GM23338 (cell line): Measurements from ENCODE around the gene FREM3. TPM values are rescaled to one million over a fixed set of nuclear protein-coding genes. Genes with fewer than 3 reads are reported as not detected.

ENCODE experiments used
- ATAC-seq: fragments of 200-7000 bp; cut with Tn5 transposase; 3 replicates; pipeline ENCODE4 v1.9.1; 2020
- DNase-seq: peaks from one replicate; pipeline ENCODE4 v3.0.0-alpha.2; 2015; ENCODE audit warnings: low spot score
- H2AFZ ChIP-seq: fragments of 200-600 bp; sonication (generic); 2 replicates; pipeline ENCODE4 v1.8.0; 2016; ENCODE audit warnings: antibody characterized with exemption, mild to moderate bottlenecking, moderate library complexity
- H3F3A ChIP-seq: fragments of 200-600 bp; sonication (generic); replicated peaks from 2 replicates; pipeline ENCODE4 v1.8.0; 2017; ENCODE audit warnings: antibody characterized with exemption, mixed run types, low read depth
- H3K27ac ChIP-seq: fragments of 200-600 bp; sonication (generic); 2 replicates; pipeline ENCODE4 v1.6.1; 2016; ENCODE audit warnings: low read depth
- H3K27me3 ChIP-seq: fragments of 200-600 bp; sonication (generic); 2 replicates; pipeline ENCODE4 v1.8.0; 2016; ENCODE audit warnings: mild to moderate bottlenecking, mixed run types, moderate library complexity; ENCODE audit not compliant: insufficient read depth
- H3K36me3 ChIP-seq: fragments of 200-600 bp; sonication (generic); 2 replicates; pipeline ENCODE4 v1.8.0; 2016; ENCODE audit warnings: mild to moderate bottlenecking; ENCODE audit not compliant: insufficient read depth
- H3K4me1 ChIP-seq: fragments of 200-600 bp; sonication (generic); 2 replicates; pipeline ENCODE4 v1.8.0; 2016; ENCODE audit warnings: mild to moderate bottlenecking, moderate library complexity; ENCODE audit not compliant: insufficient read depth
- H3K4me2 ChIP-seq: fragments of 200-600 bp; sonication (generic); 2 replicates; pipeline ENCODE4 v1.7.1; 2017; ENCODE audit warnings: mixed run types
- H3K4me3 ChIP-seq: fragments of 200-600 bp; sonication (generic); 2 replicates; pipeline ENCODE4 v1.6.1; 2016; ENCODE audit warnings: mixed run types
- H3K79me2 ChIP-seq: fragments of 200-600 bp; sonication (generic); replicated peaks from 2 replicates; pipeline ENCODE4 v1.8.0; 2017; ENCODE audit warnings: mild to moderate bottlenecking; ENCODE audit not compliant: insufficient read depth
- H3K9me2 ChIP-seq: fragments of 200-600 bp; sonication (generic); 2 replicates; pipeline ENCODE4 v1.8.0; 2017; ENCODE audit not compliant: insufficient read depth
- H4K20me1 ChIP-seq: fragments of 200-600 bp; sonication (generic); replicated peaks from 2 replicates; pipeline ENCODE4 v1.8.0; 2017; ENCODE audit warnings: mild to moderate bottlenecking; ENCODE audit not compliant: insufficient read depth
- H3K27ac Mint-ChIP-seq: 2 replicates; pipeline ENCODE4 v1.8.0; 2020; ENCODE audit warnings: inconsistent platforms, mild to moderate bottlenecking, moderate library complexity, mixed read lengths
- H3K27me3 Mint-ChIP-seq: 3 replicates; pipeline ENCODE4 v1.8.0; 2022; ENCODE audit warnings: low read depth, mild to moderate bottlenecking, moderate library complexity, mixed read lengths, inconsistent platforms; ENCODE audit not compliant: insufficient read depth, poor library complexity
- H3K36me3 Mint-ChIP-seq: 3 replicates; pipeline ENCODE4 v1.8.0; 2021; ENCODE audit warnings: low read depth, mild to moderate bottlenecking, inconsistent platforms, moderate library complexity, mixed read lengths
- H3K4me1 Mint-ChIP-seq: 3 replicates; pipeline ENCODE4 v1.8.0; 2020; ENCODE audit warnings: mild to moderate bottlenecking, inconsistent platforms, mixed read lengths
- H3K4me3 Mint-ChIP-seq: 3 replicates; pipeline ENCODE4 v1.8.0; 2021; ENCODE audit warnings: moderate library complexity, mild to moderate bottlenecking, inconsistent platforms, mixed read lengths
- H3K9me3 Mint-ChIP-seq: 3 replicates; pipeline ENCODE4 v1.8.0; 2020; ENCODE audit warnings: moderate library complexity, mild to moderate bottlenecking, inconsistent platforms, mixed read lengths
- EZH2 ChIP-seq: fragments of 200-600 bp; sonication (generic); IDR thresholded peaks from one replicate; pipeline ENCODE4 v1.8.0; 2017; ENCODE audit warnings: antibody characterized with exemption, mild to moderate bottlenecking, low read depth; ENCODE audit not compliant: unreplicated experiment
- EZH2phosphoT487 ChIP-seq: fragments of 200-600 bp; sonication (generic); IDR thresholded peaks from one replicate; pipeline ENCODE4 v1.8.1; 2018; ENCODE audit warnings: antibody characterized with exemption; ENCODE audit not compliant: unreplicated experiment
- JUNB ChIP-seq: IDR thresholded peaks from one replicate; pipeline ENCODE4 v1.6.1; 2016; ENCODE audit warnings: antibody characterized with exemption; ENCODE audit not compliant: unreplicated experiment
- NANOG ChIP-seq: IDR thresholded peaks from 2 replicates; pipeline ENCODE4 v1.6.1; 2016; ENCODE audit warnings: antibody characterized with exemption, borderline replicate concordance
- POLR2AphosphoS5 ChIP-seq: IDR thresholded peaks from 2 replicates; pipeline ENCODE4 v1.6.1; 2016; ENCODE audit warnings: antibody characterized with exemption, low read depth
- STAT1 ChIP-seq: IDR thresholded peaks from one replicate; pipeline ENCODE4 v1.6.1; 2016; ENCODE audit warnings: antibody characterized with exemption; ENCODE audit not compliant: unreplicated experiment
- ZNF114 ChIP-seq: fragments of 250-450 bp; sonication (Bioruptor Pico); IDR thresholded peaks from 2 replicates; pipeline ENCODE4 v1.5.0; 2020; ENCODE audit warnings: mild to moderate bottlenecking, moderate library complexity
- polyA plus RNA-seq: library from polyadenylated mRNA; unstranded; fragments of >200 nt; fragmentation: Nextera tagmentation; extraction: Ambion mirVana; gene quantifications from 2 replicates; pipeline ENCODE4 v1.2.1, GENCODE V29; 2016
- total RNA-seq: library from RNA; depleted of rRNA; stranded (reverse); fragments of >200 nt; shearing (Covaris generic); gene quantifications from 2 replicates; pipeline ENCODE4 v1.2.3, GENCODE V29; 2014
- TF ChIP-seq, protein P1 (sequence below): fragments of 250-450 bp; sonication (Bioruptor Pico); IDR thresholded peaks from 2 replicates; pipeline ENCODE4 v1.5.0; 2020; ENCODE audit warnings: mild to moderate bottlenecking, moderate library complexity
- TF ChIP-seq, protein P2 (sequence below), 2 experiments: fragments of 200-600 bp in 1 of 2; sonication (generic) in 1 of 2; conservative IDR thresholded peaks; 2 replicates each; pipeline versions ENCODE4 v1.5.1 to v1.6.1; 2016 to 2017; ENCODE audit warnings: antibody characterized with exemption in 2 of 2, low read depth in 2 of 2, mild to moderate bottlenecking in 2 of 2, moderate library complexity in 1 of 2
- TF ChIP-seq, protein P3 (sequence below): IDR thresholded peaks from one replicate; pipeline ENCODE4 v1.6.1; 2018; ENCODE audit warnings: antibody characterized with exemption; ENCODE audit not compliant: unreplicated experiment
- TF ChIP-seq, protein P4 (sequence below): IDR thresholded peaks from 2 replicates; pipeline ENCODE4 v1.6.1; 2016; ENCODE audit warnings: antibody characterized with exemption

The FREM3 gene
- total and polyA plus RNA-seq, 2 experiments from 2014 or later, result 0.03 to 0.07 TPM

DNA sequence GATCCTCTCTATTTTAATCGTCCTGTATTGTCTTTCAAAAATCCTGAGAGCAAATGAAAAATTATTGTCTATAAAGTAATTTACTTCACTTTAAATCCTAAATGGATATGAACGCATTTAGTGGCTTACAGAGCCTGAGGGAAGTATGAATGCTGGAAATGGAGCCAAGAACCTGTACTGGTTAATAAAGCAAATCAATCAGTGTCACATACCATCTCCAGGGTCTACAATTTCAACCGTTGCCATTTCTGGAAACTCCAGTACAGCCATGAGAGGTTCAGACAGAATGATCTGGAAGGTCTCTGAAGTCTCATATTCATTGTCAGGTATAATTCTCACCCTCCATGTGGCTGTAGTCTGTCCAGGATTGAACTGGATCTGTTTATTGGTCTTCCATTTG is 76.6 kb downstream of the FREM3 start:
- H3K4me3 ChIP-seq, result no peak overlapping the region
- H3K27me3 ChIP-seq, result no peaks in the 10 kb centered on the region
- H3K27ac Mint-ChIP-seq, result no peak overlapping the region
- peaks cover 5% of the 10 kb centered on the region for H3K27me3 Mint-ChIP-seq
- no peak overlapping the region for H3K4me3 Mint-ChIP-seq
- no peaks in the 10 kb centered on the region for H3K9me3 Mint-ChIP-seq
- no peak overlapping the region for H3K27ac ChIP-seq
- no peaks in the 10 kb centered on the region for H3K4me1 ChIP-seq
- H3K9me2 ChIP-seq, result 0 out of 2 replicates have a peak, but pooled peaks cover 3% of the 10 kb centered on the region
- ATAC-seq (no peak), DNase-seq (no peak)
- no peaks in the 10 kb centered on the region for H3K4me1 Mint-ChIP-seq
- H3K36me3 Mint-ChIP-seq, result no peaks in the 10 kb centered on the region
- no peaks in the 10 kb centered on the region for H3F3A ChIP-seq
- no peaks in the 10 kb centered on the region for H3K79me2 ChIP-seq
- no peaks in the 10 kb centered on the region for H4K20me1 ChIP-seq
- H3K4me2 ChIP-seq, result no peak overlapping the region
- H2AFZ ChIP-seq, result no peak overlapping the region
- no peaks in the 10 kb centered on the region for H3K36me3 ChIP-seq
- TF ChIP-seq, protein P1, sequence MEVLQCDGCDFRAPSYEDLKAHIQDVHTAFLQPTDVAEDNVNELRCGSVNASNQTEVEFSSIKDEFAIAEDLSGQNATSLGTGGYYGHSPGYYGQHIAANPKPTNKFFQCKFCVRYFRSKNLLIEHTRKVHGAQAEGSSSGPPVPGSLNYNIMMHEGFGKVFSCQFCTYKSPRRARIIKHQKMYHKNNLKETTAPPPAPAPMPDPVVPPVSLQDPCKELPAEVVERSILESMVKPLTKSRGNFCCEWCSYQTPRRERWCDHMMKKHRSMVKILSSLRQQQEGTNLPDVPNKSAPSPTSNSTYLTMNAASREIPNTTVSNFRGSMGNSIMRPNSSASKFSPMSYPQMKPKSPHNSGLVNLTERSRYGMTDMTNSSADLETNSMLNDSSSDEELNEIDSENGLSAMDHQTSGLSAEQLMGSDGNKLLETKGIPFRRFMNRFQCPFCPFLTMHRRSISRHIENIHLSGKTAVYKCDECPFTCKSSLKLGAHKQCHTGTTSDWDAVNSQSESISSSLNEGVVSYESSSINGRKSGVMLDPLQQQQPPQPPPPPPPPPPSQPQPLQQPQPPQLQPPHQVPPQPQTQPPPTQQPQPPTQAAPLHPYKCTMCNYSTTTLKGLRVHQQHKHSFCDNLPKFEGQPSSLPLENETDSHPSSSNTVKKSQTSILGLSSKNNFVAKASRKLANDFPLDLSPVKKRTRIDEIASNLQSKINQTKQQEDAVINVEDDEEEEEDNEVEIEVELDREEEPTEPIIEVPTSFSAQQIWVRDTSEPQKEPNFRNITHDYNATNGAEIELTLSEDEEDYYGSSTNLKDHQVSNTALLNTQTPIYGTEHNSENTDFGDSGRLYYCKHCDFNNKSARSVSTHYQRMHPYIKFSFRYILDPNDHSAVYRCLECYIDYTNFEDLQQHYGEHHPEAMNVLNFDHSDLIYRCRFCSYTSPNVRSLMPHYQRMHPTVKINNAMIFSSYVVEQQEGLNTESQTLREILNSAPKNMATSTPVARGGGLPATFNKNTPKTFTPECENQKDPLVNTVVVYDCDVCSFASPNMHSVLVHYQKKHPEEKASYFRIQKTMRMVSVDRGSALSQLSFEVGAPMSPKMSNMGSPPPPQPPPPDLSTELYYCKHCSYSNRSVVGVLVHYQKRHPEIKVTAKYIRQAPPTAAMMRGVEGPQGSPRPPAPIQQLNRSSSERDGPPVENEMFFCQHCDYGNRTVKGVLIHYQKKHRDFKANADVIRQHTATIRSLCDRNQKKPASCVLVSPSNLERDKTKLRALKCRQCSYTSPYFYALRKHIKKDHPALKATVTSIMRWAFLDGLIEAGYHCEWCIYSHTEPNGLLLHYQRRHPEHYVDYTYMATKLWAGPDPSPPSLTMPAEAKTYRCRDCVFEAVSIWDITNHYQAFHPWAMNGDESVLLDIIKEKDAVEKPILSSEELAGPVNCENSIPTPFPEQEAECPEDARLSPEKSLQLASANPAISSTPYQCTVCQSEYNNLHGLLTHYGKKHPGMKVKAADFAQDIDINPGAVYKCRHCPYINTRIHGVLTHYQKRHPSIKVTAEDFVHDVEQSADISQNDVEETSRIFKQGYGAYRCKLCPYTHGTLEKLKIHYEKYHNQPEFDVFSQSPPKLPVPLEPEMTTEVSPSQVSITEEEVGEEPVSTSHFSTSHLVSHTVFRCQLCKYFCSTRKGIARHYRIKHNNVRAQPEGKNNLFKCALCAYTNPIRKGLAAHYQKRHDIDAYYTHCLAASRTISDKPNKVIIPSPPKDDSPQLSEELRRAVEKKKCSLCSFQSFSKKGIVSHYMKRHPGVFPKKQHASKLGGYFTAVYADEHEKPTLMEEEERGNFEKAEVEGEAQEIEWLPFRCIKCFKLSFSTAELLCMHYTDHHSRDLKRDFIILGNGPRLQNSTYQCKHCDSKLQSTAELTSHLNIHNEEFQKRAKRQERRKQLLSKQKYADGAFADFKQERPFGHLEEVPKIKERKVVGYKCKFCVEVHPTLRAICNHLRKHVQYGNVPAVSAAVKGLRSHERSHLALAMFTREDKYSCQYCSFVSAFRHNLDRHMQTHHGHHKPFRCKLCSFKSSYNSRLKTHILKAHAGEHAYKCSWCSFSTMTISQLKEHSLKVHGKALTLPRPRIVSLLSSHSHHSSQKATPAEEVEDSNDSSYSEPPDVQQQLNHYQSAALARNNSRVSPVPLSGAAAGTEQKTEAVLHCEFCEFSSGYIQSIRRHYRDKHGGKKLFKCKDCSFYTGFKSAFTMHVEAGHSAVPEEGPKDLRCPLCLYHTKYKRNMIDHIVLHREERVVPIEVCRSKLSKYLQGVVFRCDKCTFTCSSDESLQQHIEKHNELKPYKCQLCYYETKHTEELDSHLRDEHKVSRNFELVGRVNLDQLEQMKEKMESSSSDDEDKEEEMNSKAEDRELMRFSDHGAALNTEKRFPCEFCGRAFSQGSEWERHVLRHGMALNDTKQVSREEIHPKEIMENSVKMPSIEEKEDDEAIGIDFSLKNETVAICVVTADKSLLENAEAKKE (CRISPR knock-in tag), result no peak
- TF ChIP-seq POLR2AphosphoS5, result no peak
- TF ChIP-seq NANOG, result no peak
- no peak for TF ChIP-seq EZH2phosphoT487
- no peak for TF ChIP-seq EZH2
- no peak for TF ChIP-seq JUNB

DNA sequence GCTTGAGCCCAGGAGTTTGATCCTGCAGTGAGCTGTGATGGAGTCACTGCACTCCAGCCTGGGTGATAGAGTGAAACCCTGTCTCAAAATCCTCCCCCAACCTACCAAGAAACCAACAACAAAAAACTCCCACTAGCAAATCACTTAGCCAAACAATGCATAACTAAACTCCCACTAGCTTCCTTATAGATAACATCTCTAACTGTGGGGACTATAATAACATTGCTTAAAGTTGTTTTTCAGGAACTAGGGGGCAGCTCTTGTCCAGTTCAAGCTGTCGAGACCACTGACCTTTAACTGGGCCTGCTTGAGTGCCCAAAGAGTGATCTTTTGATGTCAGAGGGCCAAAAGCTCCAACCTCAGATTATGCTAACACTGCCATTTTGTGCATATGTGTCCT is 81.7 kb downstream of the FREM3 start:
- Mint-ChIP-seq H3K36me3 (no peaks in the 10 kb centered on the region), H3K27ac (no peak overlapping the region), H3K9me3 (no peaks in the 10 kb centered on the region), H3K4me3 (no peak overlapping the region), H3K27me3 (peaks cover 4% of the 10 kb centered on the region), H3K4me1 (no peaks in the 10 kb centered on the region)
- Histone ChIP-seq H3K9me2 (no peaks in the 10 kb centered on the region), H3K27ac (no peak overlapping the region), H3K27me3 (no peaks in the 10 kb centered on the region), H4K20me1 (no peaks in the 10 kb centered on the region), H3K79me2 (no peaks in the 10 kb centered on the region), H3K4me3 (no peak overlapping the region), H3K4me1 (no peaks in the 10 kb centered on the region), H3F3A (no peaks in the 10 kb centered on the region), H3K4me2 (no peak overlapping the region), H2AFZ (no peak overlapping the region), H3K36me3 (no peaks in the 10 kb centered on the region)
- no peak for DNase-seq
- ATAC-seq, result no peak
- TF ChIP-seq EZH2phosphoT487 (no peak), STAT1 (no peak), ZNF114 (CRISPR knock-in tag) (no peak)
- TF ChIP-seq, protein P2, sequence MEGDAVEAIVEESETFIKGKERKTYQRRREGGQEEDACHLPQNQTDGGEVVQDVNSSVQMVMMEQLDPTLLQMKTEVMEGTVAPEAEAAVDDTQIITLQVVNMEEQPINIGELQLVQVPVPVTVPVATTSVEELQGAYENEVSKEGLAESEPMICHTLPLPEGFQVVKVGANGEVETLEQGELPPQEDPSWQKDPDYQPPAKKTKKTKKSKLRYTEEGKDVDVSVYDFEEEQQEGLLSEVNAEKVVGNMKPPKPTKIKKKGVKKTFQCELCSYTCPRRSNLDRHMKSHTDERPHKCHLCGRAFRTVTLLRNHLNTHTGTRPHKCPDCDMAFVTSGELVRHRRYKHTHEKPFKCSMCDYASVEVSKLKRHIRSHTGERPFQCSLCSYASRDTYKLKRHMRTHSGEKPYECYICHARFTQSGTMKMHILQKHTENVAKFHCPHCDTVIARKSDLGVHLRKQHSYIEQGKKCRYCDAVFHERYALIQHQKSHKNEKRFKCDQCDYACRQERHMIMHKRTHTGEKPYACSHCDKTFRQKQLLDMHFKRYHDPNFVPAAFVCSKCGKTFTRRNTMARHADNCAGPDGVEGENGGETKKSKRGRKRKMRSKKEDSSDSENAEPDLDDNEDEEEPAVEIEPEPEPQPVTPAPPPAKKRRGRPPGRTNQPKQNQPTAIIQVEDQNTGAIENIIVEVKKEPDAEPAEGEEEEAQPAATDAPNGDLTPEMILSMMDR (conservative IDR thresholded peaks at IDR 0.05; ENCODE audit: low read depth in 2 of 2), result no peak
- TF ChIP-seq, protein P3, sequence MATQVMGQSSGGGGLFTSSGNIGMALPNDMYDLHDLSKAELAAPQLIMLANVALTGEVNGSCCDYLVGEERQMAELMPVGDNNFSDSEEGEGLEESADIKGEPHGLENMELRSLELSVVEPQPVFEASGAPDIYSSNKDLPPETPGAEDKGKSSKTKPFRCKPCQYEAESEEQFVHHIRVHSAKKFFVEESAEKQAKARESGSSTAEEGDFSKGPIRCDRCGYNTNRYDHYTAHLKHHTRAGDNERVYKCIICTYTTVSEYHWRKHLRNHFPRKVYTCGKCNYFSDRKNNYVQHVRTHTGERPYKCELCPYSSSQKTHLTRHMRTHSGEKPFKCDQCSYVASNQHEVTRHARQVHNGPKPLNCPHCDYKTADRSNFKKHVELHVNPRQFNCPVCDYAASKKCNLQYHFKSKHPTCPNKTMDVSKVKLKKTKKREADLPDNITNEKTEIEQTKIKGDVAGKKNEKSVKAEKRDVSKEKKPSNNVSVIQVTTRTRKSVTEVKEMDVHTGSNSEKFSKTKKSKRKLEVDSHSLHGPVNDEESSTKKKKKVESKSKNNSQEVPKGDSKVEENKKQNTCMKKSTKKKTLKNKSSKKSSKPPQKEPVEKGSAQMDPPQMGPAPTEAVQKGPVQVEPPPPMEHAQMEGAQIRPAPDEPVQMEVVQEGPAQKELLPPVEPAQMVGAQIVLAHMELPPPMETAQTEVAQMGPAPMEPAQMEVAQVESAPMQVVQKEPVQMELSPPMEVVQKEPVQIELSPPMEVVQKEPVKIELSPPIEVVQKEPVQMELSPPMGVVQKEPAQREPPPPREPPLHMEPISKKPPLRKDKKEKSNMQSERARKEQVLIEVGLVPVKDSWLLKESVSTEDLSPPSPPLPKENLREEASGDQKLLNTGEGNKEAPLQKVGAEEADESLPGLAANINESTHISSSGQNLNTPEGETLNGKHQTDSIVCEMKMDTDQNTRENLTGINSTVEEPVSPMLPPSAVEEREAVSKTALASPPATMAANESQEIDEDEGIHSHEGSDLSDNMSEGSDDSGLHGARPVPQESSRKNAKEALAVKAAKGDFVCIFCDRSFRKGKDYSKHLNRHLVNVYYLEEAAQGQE, result no peak
- TF ChIP-seq, protein P4, sequence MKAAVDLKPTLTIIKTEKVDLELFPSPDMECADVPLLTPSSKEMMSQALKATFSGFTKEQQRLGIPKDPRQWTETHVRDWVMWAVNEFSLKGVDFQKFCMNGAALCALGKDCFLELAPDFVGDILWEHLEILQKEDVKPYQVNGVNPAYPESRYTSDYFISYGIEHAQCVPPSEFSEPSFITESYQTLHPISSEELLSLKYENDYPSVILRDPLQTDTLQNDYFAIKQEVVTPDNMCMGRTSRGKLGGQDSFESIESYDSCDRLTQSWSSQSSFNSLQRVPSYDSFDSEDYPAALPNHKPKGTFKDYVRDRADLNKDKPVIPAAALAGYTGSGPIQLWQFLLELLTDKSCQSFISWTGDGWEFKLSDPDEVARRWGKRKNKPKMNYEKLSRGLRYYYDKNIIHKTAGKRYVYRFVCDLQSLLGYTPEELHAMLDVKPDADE, result no peak
